ENCODE measurements around the gene CDKN2AIP.

Gene CDKN2AIP

GRCh38 chr4:183467246-183467645 lies 22.8 kb downstream of the CDKN2AIP start:
- Histone ChIP-seq H3K9me2 (ENCODE audit: low read depth, low read length) (no peaks in the 10 kb centered on the region), H3F3A (ENCODE audit: insufficient read depth, low read length) (no peaks in the 10 kb centered on the region), H3K36me3 (ENCODE audit: insufficient read depth, low read length) (no peaks in the 10 kb centered on the region), H3K9me3 (ENCODE audit: low read length) (no peaks in the 10 kb centered on the region), H3K4me2 (ENCODE audit: low read length) (no peak overlapping the region), H3K27ac (ENCODE audit: low read depth, low read length, poor library complexity, severe bottlenecking) (no peak overlapping the region), H3K4me3 (ENCODE audit: low read depth, low read length, poor library complexity, severe bottlenecking) (no peak overlapping the region), H3K27me3 (ENCODE audit: insufficient read depth, low read length) (no peaks in the 10 kb centered on the region), H3K9ac (ENCODE audit: low read length) (no peak overlapping the region), H3K4me1 (ENCODE audit: insufficient read depth, low read length, severe bottlenecking) (no peaks in the 10 kb centered on the region), H2AFZ (ENCODE audit: low read length) (no peak overlapping the region), H3K79me2 (ENCODE audit: insufficient read depth, low read length) (no peaks in the 10 kb centered on the region), H4K20me1 (ENCODE audit: insufficient read depth, low read length) (no peaks in the 10 kb centered on the region)
- TF ChIP-seq CTCF (IDR thresholded peaks at IDR 0.05; ENCODE audit: low read length) (no peak), EZH2 (IDR thresholded peaks at IDR 0.05; ENCODE audit: borderline replicate concordance, low read length) (no peak)

- H3K4me3 ChIP-seq (ENCODE audit: low read depth, low read length, poor library complexity, severe bottlenecking): no peak overlapping the region
- no peaks in the 10 kb centered on the region for H3K79me2 ChIP-seq (ENCODE audit: insufficient read depth, low read length)
- no peak overlapping the region for H3K27ac ChIP-seq (ENCODE audit: low read depth, low read length, poor library complexity, severe bottlenecking)
- no peaks in the 10 kb centered on the region for H4K20me1 ChIP-seq (ENCODE audit: insufficient read depth, low read length)
- H3K9me2 ChIP-seq (ENCODE audit: low read depth, low read length): no peaks in the 10 kb centered on the region
- no peak overlapping the region for H2AFZ ChIP-seq (ENCODE audit: low read length)
- no peaks in the 10 kb centered on the region for H3K36me3 ChIP-seq (ENCODE audit: insufficient read depth, low read length)
- H3K27me3 ChIP-seq (ENCODE audit: insufficient read depth, low read length): no peaks in the 10 kb centered on the region
- no peak for TF ChIP-seq EZH2 (IDR thresholded peaks at IDR 0.05; ENCODE audit: borderline replicate concordance, low read length)
- no peak for TF ChIP-seq CTCF (IDR thresholded peaks at IDR 0.05; ENCODE audit: low read length)
- H3K9ac ChIP-seq (ENCODE audit: low read length): no peak overlapping the region
- no peaks in the 10 kb centered on the region for H3F3A ChIP-seq (ENCODE audit: insufficient read depth, low read length)
- no peak overlapping the region for H3K4me2 ChIP-seq (ENCODE audit: low read length)
- H3K9me3 ChIP-seq (ENCODE audit: low read length): no peaks in the 10 kb centered on the region
- no peaks in the 10 kb centered on the region for H3K4me1 ChIP-seq (ENCODE audit: insufficient read depth, low read length, severe bottlenecking)
Observed at GRCh38 chr4:183468210-183469095, 24.0 kb downstream of the CDKN2AIP start.

- Histone ChIP-seq H3K4me2 (ENCODE audit: low read length) (no peak overlapping the region), H3K4me3 (ENCODE audit: low read depth, low read length, poor library complexity, severe bottlenecking) (no peak overlapping the region), H3K9ac (ENCODE audit: low read length) (no peak overlapping the region), H3K36me3 (ENCODE audit: insufficient read depth, low read length) (no peaks in the 10 kb centered on the region), H3K4me1 (ENCODE audit: insufficient read depth, low read length, severe bottlenecking) (no peaks in the 10 kb centered on the region), H4K20me1 (ENCODE audit: insufficient read depth, low read length) (no peaks in the 10 kb centered on the region), H2AFZ (ENCODE audit: low read length) (no peak overlapping the region), H3K9me3 (ENCODE audit: low read length) (no peaks in the 10 kb centered on the region), H3K79me2 (ENCODE audit: insufficient read depth, low read length) (no peaks in the 10 kb centered on the region), H3K9me2 (ENCODE audit: low read depth, low read length) (no peaks in the 10 kb centered on the region), H3K27ac (ENCODE audit: low read depth, low read length, poor library complexity, severe bottlenecking) (no peak overlapping the region), H3K27me3 (ENCODE audit: insufficient read depth, low read length) (no peaks in the 10 kb centered on the region), H3F3A (ENCODE audit: insufficient read depth, low read length) (no peaks in the 10 kb centered on the region)
- TF ChIP-seq EZH2 (IDR thresholded peaks at IDR 0.05; ENCODE audit: borderline replicate concordance, low read length) (no peak), CTCF (IDR thresholded peaks at IDR 0.05; ENCODE audit: low read length) (no peak)
Observed at GRCh38 chr4:183469285-183469684, 24.8 kb downstream of the CDKN2AIP start.

Data from OCI-LY1 (cell line).